HepG2 (cell line): Measurements from ENCODE around the gene DLL3. TPM values are rescaled to one million over a fixed set of nuclear protein-coding genes. Genes with fewer than 3 reads are reported as not detected.

Experiments
- ATAC-seq: fragments of 200-7000 bp; cut with Tn5 transposase; 3 replicates; pipeline ENCODE4 v1.9.1; 2020; ENCODE audit warnings: mild to moderate bottlenecking, moderate library complexity
- BruUV-seq: library from RNA; stranded (reverse); fragments of 400-500 nt; replicated peaks from 2 replicates; lab custom pipeline; 2021; lab: Mats Ljungman, UMichigan
- CTCF ChIA-PET: fragments of 300-600 bp; formaldehyde crosslinking; extraction: SDS; loops from one replicate; lab custom pipeline; 2021; ENCODE audit warnings: low total read pairs, inconsistent platforms, low intra/inter-chr PET ratio; lab: Yijun Ruan, JAX
- POLR2A ChIA-PET: fragments of 350-600 bp; sonication (Branson Sonifier 250); formaldehyde crosslinking; loops from one replicate; lab custom pipeline; 2020; ENCODE audit warnings: antibody characterized with exemption, inconsistent platforms; lab: Yijun Ruan, JAX
- DNase-seq: peaks from one replicate; pipeline ENCODE4 v3.0.0-alpha.2; 2015; ENCODE audit warnings: low spot score
- FAIRE-seq: peaks from 3 replicates; lab custom pipeline; 2011; peaks lifted over from hg19 to GRCh38; lab: Jason Lieb, UNC
- H2AFZ ChIP-seq: one replicate; pipeline ENCODE4 v1.6.1; 2011; ENCODE audit warnings: low read length, inconsistent platforms
- H3K27ac ChIP-seq: fragments of 300-600 bp; 3 replicates; pipeline ENCODE4 v1.8.0; 2011; ENCODE audit warnings: mixed run types, mild to moderate bottlenecking, mixed read lengths, low read length, inconsistent platforms; ENCODE audit not compliant: insufficient read depth; ENCODE audit errors: extremely low read length
- H3K27me3 ChIP-seq, 2 experiments: fragments of 200-600 bp in 1 of 2; 2 replicates in 1 of 2; 3 replicates in 1 of 2; pipeline versions ENCODE4 v1.6.0 to v1.8.0; 2011; ENCODE audit warnings: low read length in 2 of 2, mild to moderate bottlenecking in 2 of 2, moderate library complexity in 2 of 2, inconsistent platforms in 1 of 2; ENCODE audit not compliant: insufficient read depth in 2 of 2, control insufficient read depth in 1 of 2
- H3K36me3 ChIP-seq, 2 experiments: fragments of 200-600 bp in 1 of 2; replicated peaks in 1 of 2; 2 replicates in 1 of 2; 3 replicates in 1 of 2; pipeline versions ENCODE4 v1.5.1 to v1.8.0; 2011; ENCODE audit warnings: low read length in 2 of 2, inconsistent platforms in 1 of 2; ENCODE audit not compliant: insufficient read depth in 2 of 2, control insufficient read depth in 1 of 2
- H3K4me1 ChIP-seq: 2 replicates; pipeline ENCODE4 v1.5.1; 2012; ENCODE audit warnings: low read length, inconsistent platforms; ENCODE audit not compliant: insufficient read depth
- H3K4me2 ChIP-seq: 2 replicates; pipeline ENCODE4 v1.6.0; 2011; ENCODE audit warnings: low read depth, low read length, inconsistent platforms
- H3K4me3 ChIP-seq, 3 experiments: fragments of 200-600 bp in 1 of 3; sonication (generic), shearing (Covaris generic) in 1 of 3; replicated peaks in 1 of 3; 2 replicates each; pipeline ENCODE4 v1.5.1; 2011 to 2016; ENCODE audit warnings: low read length in 3 of 3, inconsistent platforms in 2 of 3, low read depth in 2 of 3, mild to moderate bottlenecking in 2 of 3, control low read depth in 1 of 3, mixed read lengths in 1 of 3; ENCODE audit not compliant: insufficient read depth in 1 of 3
- H3K79me2 ChIP-seq: one replicate; pipeline ENCODE4 v1.6.1; 2011; ENCODE audit warnings: low read length, inconsistent platforms; ENCODE audit not compliant: insufficient read depth
- H3K9ac ChIP-seq: 2 replicates; pipeline ENCODE4 v1.6.0; 2011; ENCODE audit warnings: mild to moderate bottlenecking, low read depth, low read length, inconsistent platforms; ENCODE audit not compliant: insufficient read depth
- H3K9me3 ChIP-seq: 2 replicates; pipeline ENCODE4 v1.5.1; 2012; ENCODE audit warnings: mild to moderate bottlenecking, low read length
- H4K20me1 ChIP-seq: 2 replicates; pipeline ENCODE4 v1.6.0; 2011; ENCODE audit warnings: inconsistent platforms, mild to moderate bottlenecking, low read length, moderate library complexity; ENCODE audit not compliant: insufficient read depth
- ATF1 ChIP-seq: IDR thresholded peaks from 2 replicates; pipeline ENCODE4 v1.6.1; 2016; ENCODE audit warnings: mild to moderate bottlenecking, control low read depth
- CAMTA2 ChIP-seq: sonication (generic); formaldehyde crosslinking; IDR thresholded peaks from 2 replicates; pipeline ENCODE4 v1.4.0; 2020; ENCODE audit warnings: mild to moderate bottlenecking, missing genetic modification reagents, borderline replicate concordance
- CENPX ChIP-seq: sonication (generic); formaldehyde crosslinking; IDR thresholded peaks from 2 replicates; pipeline ENCODE4 v1.9.0; 2021; ENCODE audit warnings: mild to moderate bottlenecking, missing genetic modification reagents, moderate library complexity
- FIP1L1 ChIP-seq: fragments of 200-400 bp; formaldehyde crosslinking; IDR thresholded peaks from 2 replicates; pipeline ENCODE4 v1.6.1; 2018; ENCODE audit warnings: low read depth, mild to moderate bottlenecking, low read length, moderate library complexity, borderline replicate concordance; ENCODE audit not compliant: insufficient read depth
- GATAD2A ChIP-seq: IDR thresholded peaks from 2 replicates; pipeline ENCODE4 v1.6.1; 2016
- NPAS2 ChIP-seq: sonication (generic); formaldehyde crosslinking; IDR thresholded peaks from 2 replicates; pipeline ENCODE4 v1.8.0; 2022; ENCODE audit warnings: mild to moderate bottlenecking, missing genetic modification reagents, borderline replicate concordance
- TOPORS ChIP-seq: sonication (generic); formaldehyde crosslinking; IDR thresholded peaks from 2 replicates; pipeline ENCODE4 v1.8.0; 2023; ENCODE audit warnings: mild to moderate bottlenecking, missing genetic modification reagents
- ZNF101 ChIP-seq: sonication (generic); formaldehyde crosslinking; IDR thresholded peaks from 2 replicates; pipeline ENCODE4 v1.4.0; 2020; ENCODE audit warnings: mild to moderate bottlenecking, low read depth, missing genetic modification reagents, borderline replicate concordance
- ZNF296 ChIP-seq: sonication (generic); formaldehyde crosslinking; conservative IDR thresholded peaks from 2 replicates; pipeline ENCODE4 v1.5.0; 2020; ENCODE audit warnings: mild to moderate bottlenecking, missing genetic modification reagents
- ZNF879 ChIP-seq: sonication (generic); formaldehyde crosslinking; IDR thresholded peaks from 2 replicates; pipeline ENCODE4 v1.8.1; 2023; ENCODE audit warnings: missing genetic modification reagents
- WGBS: methylation state at CpG from one replicate; pipeline ENCODE4 v1.1.6; 2017; ENCODE audit warnings: low lambda C conversion rate; 5-methylcytosine and 5-hydroxymethylcytosine counted together
- in situ Hi-C: cut with HindIII; loops from 2 replicates; pipeline ENCODE4 v1.10.0; 2017; ENCODE audit warnings: low pct_unique_long_range_greater_than_20kb; ENCODE audit not compliant: extremely low pct_ligation_motif_present
- intact Hi-C: fragments of 100-400 bp; cut with micrococcal nuclease; formaldehyde crosslinking; loops from one replicate; pipeline ENCODE4 v1.10.0; 2022; ENCODE audit not compliant: unreplicated experiment
- polyA plus RNA-seq, 8 experiments: library from polyadenylated mRNA; depleted of rRNA in 3 of 8; stranded (reverse) in 7 of 8; unstranded in 1 of 8; fragments of >200 nt; fragmentation: Illumina TruSeq in 4 of 8; extraction: Trizol in 4 of 8; gene quantifications; 2 replicates each; pipeline versions ENCODE4 v1.2.1 to v1.2.3, GENCODE V29; 2011 to 2016; ENCODE audit warnings: low read depth in 4 of 8, missing spikeins in 1 of 8, mixed read lengths in 1 of 8; ENCODE audit not compliant: insufficient read depth in 1 of 8
- total RNA-seq, 5 experiments: library from RNA; depleted of rRNA; stranded (reverse); fragments of >200 nt; fragmentation: Illumina TruSeq; extraction: Trizol; gene quantifications; 2 replicates each; pipeline ENCODE4 v1.2.3, GENCODE V29; 2016; ENCODE audit warnings: low read depth in 1 of 5
- TF ChIP-seq, protein P1 (sequence below): sonication (generic); formaldehyde crosslinking; IDR thresholded peaks from 2 replicates; pipeline ENCODE4 v1.5.1; 2020; ENCODE audit warnings: missing genetic modification reagents, mild to moderate bottlenecking, borderline replicate concordance
- TF ChIP-seq, protein P2 (sequence below): sonication (generic); formaldehyde crosslinking; IDR thresholded peaks from 2 replicates; pipeline ENCODE4 v1.4.0; 2020; ENCODE audit warnings: missing genetic modification reagents, borderline replicate concordance
- TF ChIP-seq, protein P3 (sequence below): sonication (generic); formaldehyde crosslinking; IDR thresholded peaks from 2 replicates; pipeline ENCODE4 v1.8.0; 2022; ENCODE audit warnings: mild to moderate bottlenecking, missing genetic modification reagents

The DLL3 gene
- total and polyA plus RNA-seq, 2 of the 13 experiments (the other 11 are each of a cell fraction or from before 2014, with no cell fraction given): 0.35 to 0.55 TPM

DNA sequence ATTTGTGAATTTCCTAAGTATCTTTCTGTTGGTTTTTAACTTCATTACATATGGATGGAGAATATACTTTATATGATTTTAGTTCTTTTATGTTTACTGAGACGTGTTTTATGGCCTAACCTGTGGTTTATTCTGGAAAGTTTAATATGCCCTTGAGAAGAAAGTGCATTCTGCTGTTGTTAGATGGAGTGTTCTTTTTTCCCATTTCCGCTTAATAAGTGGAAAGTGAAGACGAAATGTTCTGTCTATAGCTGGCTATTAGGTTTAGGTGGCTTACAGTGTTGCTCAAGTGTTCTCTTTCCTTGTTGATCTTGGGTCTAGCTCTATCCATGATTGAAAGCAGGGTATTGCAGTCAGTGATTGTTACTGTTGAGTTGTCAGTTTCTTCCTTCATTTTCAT is 35.3 kb upstream of the DLL3 start:
- Histone ChIP-seq H3K36me3 (peaks cover 41 to 75% of the 10 kb centered on the region in 2 experiments), H3K27ac (no peak overlapping the region), H2AFZ (no peak overlapping the region), H3K9ac (no peak overlapping the region), H4K20me1 (no peaks in the 10 kb centered on the region), H3K9me3 (no peaks in the 10 kb centered on the region), H3K27me3 (no peaks in the 10 kb centered on the region), H3K4me3 (no peak overlapping the region), H3K4me1 (no peaks in the 10 kb centered on the region), H3K79me2 (no peaks in the 10 kb centered on the region), H3K4me2 (no peak overlapping the region)
- no TSS peak for BruUV-seq
- FAIRE-seq (no peak), DNase-seq (no peak), ATAC-seq (no peak)
- TF ChIP-seq TOPORS (no peak), ZNF101 (CRISPR knock-in tag) (no peak), CAMTA2 (CRISPR knock-in tag) (no peak), ATF1 (no peak), NPAS2 (CRISPR knock-in tag) (no peak), ZNF879 (CRISPR knock-in tag) (no peak), GATAD2A (CRISPR knock-in tag) (no peak), FIP1L1 (no peak), ZNF296 (CRISPR knock-in tag) (no peak), CENPX (no peak)
- TF ChIP-seq, protein P1, sequence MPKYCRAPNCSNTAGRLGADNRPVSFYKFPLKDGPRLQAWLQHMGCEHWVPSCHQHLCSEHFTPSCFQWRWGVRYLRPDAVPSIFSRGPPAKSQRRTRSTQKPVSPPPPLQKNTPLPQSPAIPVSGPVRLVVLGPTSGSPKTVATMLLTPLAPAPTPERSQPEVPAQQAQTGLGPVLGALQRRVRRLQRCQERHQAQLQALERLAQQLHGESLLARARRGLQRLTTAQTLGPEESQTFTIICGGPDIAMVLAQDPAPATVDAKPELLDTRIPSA (CRISPR knock-in tag): no peak
- TF ChIP-seq, protein P2, sequence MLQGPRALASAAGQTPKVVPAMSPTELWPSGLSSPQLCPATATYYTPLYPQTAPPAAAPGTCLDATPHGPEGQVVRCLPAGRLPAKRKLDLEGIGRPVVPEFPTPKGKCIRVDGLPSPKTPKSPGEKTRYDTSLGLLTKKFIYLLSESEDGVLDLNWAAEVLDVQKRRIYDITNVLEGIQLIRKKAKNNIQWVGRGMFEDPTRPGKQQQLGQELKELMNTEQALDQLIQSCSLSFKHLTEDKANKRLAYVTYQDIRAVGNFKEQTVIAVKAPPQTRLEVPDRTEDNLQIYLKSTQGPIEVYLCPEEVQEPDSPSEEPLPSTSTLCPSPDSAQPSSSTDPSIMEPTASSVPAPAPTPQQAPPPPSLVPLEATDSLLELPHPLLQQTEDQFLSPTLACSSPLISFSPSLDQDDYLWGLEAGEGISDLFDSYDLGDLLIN: no peak
- TF ChIP-seq, protein P3, sequence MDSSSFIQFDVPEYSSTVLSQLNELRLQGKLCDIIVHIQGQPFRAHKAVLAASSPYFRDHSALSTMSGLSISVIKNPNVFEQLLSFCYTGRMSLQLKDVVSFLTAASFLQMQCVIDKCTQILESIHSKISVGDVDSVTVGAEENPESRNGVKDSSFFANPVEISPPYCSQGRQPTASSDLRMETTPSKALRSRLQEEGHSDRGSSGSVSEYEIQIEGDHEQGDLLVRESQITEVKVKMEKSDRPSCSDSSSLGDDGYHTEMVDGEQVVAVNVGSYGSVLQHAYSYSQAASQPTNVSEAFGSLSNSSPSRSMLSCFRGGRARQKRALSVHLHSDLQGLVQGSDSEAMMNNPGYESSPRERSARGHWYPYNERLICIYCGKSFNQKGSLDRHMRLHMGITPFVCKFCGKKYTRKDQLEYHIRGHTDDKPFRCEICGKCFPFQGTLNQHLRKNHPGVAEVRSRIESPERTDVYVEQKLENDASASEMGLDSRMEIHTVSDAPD: no peak
- POLR2A ChIA-PET: interaction anchor here (1.0 kb wide), 1 partner anchor 17 kb away, joined by 3 read pairs; the partner anchor contains the start of gene TIMM50
- in situ Hi-C loops (no loop called here), intact Hi-C loops (no loop called here)
- CTCF ChIA-PET: no interaction called here
- 84% methylated on average over 3 of the region's 3 CpGs for WGBS
